ENCODE results near the gene RPS19BP1.

RPS19BP1 gene

DNA sequence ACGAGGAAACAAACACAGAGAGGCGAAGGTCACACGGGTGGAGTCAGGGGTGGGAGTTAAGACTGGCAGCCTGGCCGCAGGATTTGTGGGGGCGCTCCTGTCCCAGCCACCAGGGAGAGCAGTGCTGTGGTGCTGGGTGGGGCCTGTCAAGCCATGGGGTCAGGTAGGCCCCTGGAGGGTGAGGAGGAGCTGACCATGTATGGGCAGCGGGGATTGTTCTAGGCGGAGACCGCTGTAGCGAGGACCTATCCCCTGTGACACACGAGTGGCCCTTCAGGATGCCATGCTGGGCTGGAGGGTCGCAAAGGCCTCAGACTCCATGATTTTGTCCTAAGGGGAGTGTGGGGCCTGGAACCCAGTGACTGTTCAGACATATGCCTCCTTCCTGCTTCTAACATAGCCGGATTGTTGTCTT, 1.6 kb upstream of the RPS19BP1 start:
- no peak overlapping the region for H3K27ac ChIP-seq (ENCODE audit: low read depth, low read length)
- no peaks in the 10 kb centered on the region for H3K9me3 ChIP-seq (ENCODE audit: insufficient read depth, low read length)
- H4K20me1 ChIP-seq (ENCODE audit: low read depth, low read length) = no peaks in the 10 kb centered on the region
- no peaks in the 10 kb centered on the region for H3K9me2 ChIP-seq (replicated peaks; ENCODE audit: insufficient read depth, low read length)
- H2AFZ ChIP-seq (ENCODE audit: low read depth, low read length, severe bottlenecking) = peak overlapping the region; percentile 12
- H3K27me3 ChIP-seq (ENCODE audit: low read length) = no peaks in the 10 kb centered on the region
- peaks cover 18% of the 10 kb centered on the region for H3F3A ChIP-seq (ENCODE audit: insufficient read depth)
- no peak for TF ChIP-seq EZH2phosphoT487 (conservative IDR thresholded peaks at IDR 0.05; ENCODE audit: low read length)
- TF ChIP-seq, protein P1, sequence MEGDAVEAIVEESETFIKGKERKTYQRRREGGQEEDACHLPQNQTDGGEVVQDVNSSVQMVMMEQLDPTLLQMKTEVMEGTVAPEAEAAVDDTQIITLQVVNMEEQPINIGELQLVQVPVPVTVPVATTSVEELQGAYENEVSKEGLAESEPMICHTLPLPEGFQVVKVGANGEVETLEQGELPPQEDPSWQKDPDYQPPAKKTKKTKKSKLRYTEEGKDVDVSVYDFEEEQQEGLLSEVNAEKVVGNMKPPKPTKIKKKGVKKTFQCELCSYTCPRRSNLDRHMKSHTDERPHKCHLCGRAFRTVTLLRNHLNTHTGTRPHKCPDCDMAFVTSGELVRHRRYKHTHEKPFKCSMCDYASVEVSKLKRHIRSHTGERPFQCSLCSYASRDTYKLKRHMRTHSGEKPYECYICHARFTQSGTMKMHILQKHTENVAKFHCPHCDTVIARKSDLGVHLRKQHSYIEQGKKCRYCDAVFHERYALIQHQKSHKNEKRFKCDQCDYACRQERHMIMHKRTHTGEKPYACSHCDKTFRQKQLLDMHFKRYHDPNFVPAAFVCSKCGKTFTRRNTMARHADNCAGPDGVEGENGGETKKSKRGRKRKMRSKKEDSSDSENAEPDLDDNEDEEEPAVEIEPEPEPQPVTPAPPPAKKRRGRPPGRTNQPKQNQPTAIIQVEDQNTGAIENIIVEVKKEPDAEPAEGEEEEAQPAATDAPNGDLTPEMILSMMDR (IDR thresholded peaks at IDR 0.05; ENCODE audit: insufficient read depth, low read length, poor library complexity, severe bottlenecking) = no peak
- no peak overlapping the region for H3K4me2 ChIP-seq (ENCODE audit: low read depth, low read length, poor library complexity, severe bottlenecking)
- no peak overlapping the region for H3K9ac ChIP-seq (ENCODE audit: low read length)
- peaks cover 25% of the 10 kb centered on the region for H3K79me2 ChIP-seq (ENCODE audit: insufficient read depth, low read length)
- H3K4me3 ChIP-seq (ENCODE audit: insufficient read depth, low read length, poor library complexity, severe bottlenecking) = no peak overlapping the region
- H3K36me3 ChIP-seq (ENCODE audit: low read length) = no peaks in the 10 kb centered on the region

- no peaks in the 10 kb centered on the region for H3K9me3 ChIP-seq (ENCODE audit: insufficient read depth, low read length)
- H3K9ac ChIP-seq (ENCODE audit: low read length) = peak overlapping the region; percentile 92
- peak overlapping the region; percentile 87 for H3K4me3 ChIP-seq (ENCODE audit: insufficient read depth, low read length, poor library complexity, severe bottlenecking)
- H3K4me2 ChIP-seq (ENCODE audit: low read depth, low read length, poor library complexity, severe bottlenecking) = peak overlapping the region; percentile 67
- no peaks in the 10 kb centered on the region for H4K20me1 ChIP-seq (ENCODE audit: low read depth, low read length)
- TF ChIP-seq EZH2phosphoT487 (conservative IDR thresholded peaks at IDR 0.05; ENCODE audit: low read length) = no peak
- TF ChIP-seq, protein P1 (IDR thresholded peaks at IDR 0.05; ENCODE audit: insufficient read depth, low read length, poor library complexity, severe bottlenecking) = no peak
- no peak overlapping the region for H2AFZ ChIP-seq (ENCODE audit: low read depth, low read length, severe bottlenecking)
- H3K27me3 ChIP-seq (ENCODE audit: low read length) = no peaks in the 10 kb centered on the region
- no peaks in the 10 kb centered on the region for H3K9me2 ChIP-seq (replicated peaks; ENCODE audit: insufficient read depth, low read length)
- peak overlapping the region; percentile 68; the same call in 1 of the 2 replicates for H3K27ac ChIP-seq (ENCODE audit: low read depth, low read length)
- peaks cover 25% of the 10 kb centered on the region for H3K79me2 ChIP-seq (ENCODE audit: insufficient read depth, low read length)
- H3K36me3 ChIP-seq (ENCODE audit: low read length) = no peaks in the 10 kb centered on the region
- peaks cover 49% of the 10 kb centered on the region for H3F3A ChIP-seq (ENCODE audit: insufficient read depth)
Observed at GRCh38 chr22:39530692-39531331, 1.7 kb downstream of the RPS19BP1 start.

GRCh38 chr22:39530116-39530515, 2.4 kb downstream of the RPS19BP1 start:
- H2AFZ ChIP-seq (ENCODE audit: low read depth, low read length, severe bottlenecking) = no peak overlapping the region
- H3K36me3 ChIP-seq (ENCODE audit: low read length) = no peaks in the 10 kb centered on the region
- H3K9ac ChIP-seq (ENCODE audit: low read length) = peak overlapping the region; percentile 54
- peak overlapping the region; percentile 67 for H3K4me2 ChIP-seq (ENCODE audit: low read depth, low read length, poor library complexity, severe bottlenecking)
- no peaks in the 10 kb centered on the region for H3K9me3 ChIP-seq (ENCODE audit: insufficient read depth, low read length)
- peaks cover 25% of the 10 kb centered on the region for H3K79me2 ChIP-seq (ENCODE audit: insufficient read depth, low read length)
- peak overlapping the region; percentile 28 for H3K4me3 ChIP-seq (ENCODE audit: insufficient read depth, low read length, poor library complexity, severe bottlenecking)
- H4K20me1 ChIP-seq (ENCODE audit: low read depth, low read length) = no peaks in the 10 kb centered on the region
- TF ChIP-seq, protein P1 (IDR thresholded peaks at IDR 0.05; ENCODE audit: insufficient read depth, low read length, poor library complexity, severe bottlenecking) = no peak
- TF ChIP-seq EZH2phosphoT487 (conservative IDR thresholded peaks at IDR 0.05; ENCODE audit: low read length) = no peak
- H3K27me3 ChIP-seq (ENCODE audit: low read length) = no peaks in the 10 kb centered on the region
- H3K9me2 ChIP-seq (replicated peaks; ENCODE audit: insufficient read depth, low read length) = no peaks in the 10 kb centered on the region
- peak overlapping the region; percentile 93 for H3K27ac ChIP-seq (ENCODE audit: low read depth, low read length)
- H3F3A ChIP-seq (ENCODE audit: insufficient read depth) = peaks cover 56% of the 10 kb centered on the region
